Stimulated activated naive CD4-positive, alpha-beta T cell (primary cell): ENCODE measurements around the gene FBXO2.

Experiments used
- DNase-seq, 6 experiments: peaks; one replicate each; lab custom pipeline; 2025; lab: John Stamatoyannopoulos, UW

The FBXO2 gene

DNA sequence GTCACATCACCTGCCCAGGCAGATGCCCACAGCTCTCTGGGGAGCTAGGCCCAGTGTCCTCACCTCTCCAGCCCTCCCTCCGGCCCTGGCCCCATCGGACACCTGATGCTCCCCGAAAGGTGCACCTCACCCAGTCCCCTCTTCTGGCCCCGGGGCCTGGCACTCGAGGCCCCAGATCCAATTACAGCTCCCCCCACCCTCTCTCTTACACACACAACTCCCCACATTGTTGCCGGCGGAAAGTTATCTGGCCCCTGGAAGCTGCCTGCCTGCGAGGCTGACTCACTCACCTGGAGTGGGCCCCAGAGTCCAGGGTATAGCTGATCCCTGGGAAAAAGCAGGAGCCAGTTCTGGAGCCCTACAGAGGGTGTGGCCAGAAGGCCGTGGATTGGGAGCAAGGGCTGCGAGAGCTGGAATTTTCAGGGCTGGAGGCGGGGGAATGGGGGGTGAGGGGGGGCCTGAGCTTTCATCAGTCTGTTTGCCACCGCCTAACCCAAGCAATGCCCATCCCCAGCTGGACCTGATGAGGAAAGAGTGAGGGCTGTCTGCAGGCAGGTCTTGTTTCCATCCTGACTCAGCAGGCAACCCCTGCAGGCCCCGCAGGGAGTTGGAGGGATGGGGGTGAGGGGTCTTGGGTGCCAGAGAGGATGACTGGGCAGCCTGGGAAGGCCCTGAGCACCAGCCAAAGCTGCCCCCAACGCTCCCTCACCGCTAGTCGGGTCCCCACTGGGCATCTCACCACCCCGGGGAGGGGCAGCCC lies 948 bp downstream of the FBXO2 start:
- no peak for DNase-seq

DNA sequence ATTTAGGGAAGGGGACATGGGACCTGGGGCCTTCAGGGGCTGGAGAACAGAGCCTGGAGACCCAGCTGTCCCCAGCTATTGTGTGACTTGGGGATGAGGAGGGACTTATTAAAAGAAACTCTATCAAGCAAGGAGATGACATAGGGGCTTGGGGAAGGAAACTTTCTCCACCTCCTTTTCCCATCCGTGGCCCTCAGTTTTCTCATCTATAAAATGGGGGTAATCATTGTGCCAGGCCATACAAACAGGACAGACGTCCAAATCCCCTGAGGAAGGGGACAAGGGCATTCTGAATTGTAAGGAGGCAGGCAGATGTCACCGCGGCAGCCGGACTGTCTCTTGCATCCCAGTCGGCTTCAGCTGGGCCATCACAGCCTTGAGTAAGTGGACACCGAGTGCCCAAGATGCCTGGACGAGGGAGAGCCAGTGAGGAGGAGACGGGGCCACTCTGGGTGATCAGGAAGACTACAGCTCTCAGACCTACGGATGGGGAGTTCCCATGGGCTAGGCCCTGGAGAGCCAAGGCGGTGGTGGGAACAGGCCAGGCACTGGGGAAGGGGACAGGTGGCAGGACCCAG lies 1.9 kb downstream of the FBXO2 start:
- DNase-seq = no peak

DNA sequence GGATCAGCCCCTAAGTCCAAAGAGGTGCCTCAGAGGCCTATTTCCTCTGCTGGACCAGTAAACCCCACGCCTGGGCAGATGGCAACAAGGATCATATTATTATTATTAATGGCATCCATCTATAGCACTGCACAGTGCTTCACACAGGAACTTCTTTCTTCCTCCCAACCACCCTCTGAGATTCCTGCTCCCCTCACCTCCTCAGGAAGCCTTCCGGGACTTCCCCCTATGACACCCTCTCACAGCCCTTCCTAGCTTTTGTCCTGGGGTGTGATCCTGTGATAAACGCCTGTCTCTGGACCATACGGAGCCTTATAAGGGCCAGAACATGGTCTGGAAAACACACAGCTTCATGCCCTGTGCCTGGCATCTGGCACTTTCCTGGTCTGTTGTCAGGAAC lies 3.2 kb downstream of the FBXO2 start:
- no peak for DNase-seq

DNA sequence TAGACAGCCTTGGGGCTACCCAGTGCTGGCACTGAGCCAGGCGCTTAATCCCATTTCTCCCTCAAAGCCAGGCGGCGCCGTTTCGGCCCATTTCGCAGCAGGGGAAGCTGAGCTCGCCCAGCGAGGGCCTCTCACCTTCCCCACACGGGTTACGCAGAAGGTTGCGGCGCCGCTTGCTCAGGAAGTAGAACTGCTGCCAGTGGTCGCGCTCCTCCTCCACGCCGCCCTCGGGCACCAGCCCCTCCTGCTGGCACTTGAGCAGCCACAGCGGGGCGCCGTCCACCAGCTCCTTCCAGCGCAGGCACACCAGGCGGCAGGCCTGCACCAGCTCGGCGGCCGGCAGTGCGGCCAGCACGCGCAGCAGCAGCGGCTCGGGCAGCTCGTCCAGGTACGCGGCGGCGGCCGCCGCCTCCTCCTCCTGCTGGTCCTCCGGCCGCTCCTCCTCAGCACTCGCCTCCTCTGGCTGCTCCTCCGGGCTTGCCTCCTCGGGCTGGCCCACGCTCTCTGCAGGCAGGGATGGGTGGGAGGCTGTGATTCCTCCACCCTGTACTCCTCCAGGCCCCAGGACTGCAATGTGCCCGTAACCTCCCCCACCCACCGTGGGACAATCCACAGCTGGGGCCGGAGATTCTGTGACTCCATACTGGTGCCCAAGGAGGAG lies 3.8 kb downstream of the FBXO2 start:
- peak; percentile 40 to 70 (median 56) for DNase-seq

DNA sequence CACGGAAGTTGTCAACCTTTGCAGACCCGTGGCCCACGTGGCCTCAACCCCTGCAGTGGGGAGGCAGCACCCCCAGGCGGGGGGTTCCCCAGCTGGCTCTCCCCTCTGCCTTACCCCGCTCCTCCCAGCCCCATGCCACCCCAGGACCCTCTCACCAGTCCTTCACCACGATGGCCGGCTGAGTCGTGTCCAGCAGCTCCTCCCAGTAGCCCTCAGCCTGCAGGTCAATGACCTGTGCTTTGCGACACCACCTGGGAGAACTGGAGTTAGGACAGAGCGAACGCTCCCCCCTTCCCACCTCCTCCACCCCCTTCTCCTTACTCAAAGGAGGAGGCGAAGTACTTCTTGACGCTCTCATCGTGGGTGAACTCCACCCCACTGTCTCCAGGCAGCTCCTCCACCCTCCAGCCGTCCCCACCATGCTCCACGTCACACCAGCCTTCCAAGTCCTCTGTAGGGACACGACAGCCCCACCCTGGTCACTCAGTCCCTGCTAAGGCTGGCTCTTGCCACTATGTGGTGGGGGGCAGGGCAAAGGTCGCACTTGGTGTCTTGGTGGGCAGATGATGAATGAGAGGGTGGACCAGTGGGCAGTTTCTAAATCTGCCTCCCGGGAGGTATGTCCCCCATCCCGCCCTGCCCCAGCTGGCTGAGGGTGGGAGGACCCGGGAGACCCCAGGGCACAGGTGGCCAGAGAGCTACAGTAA lies 4.5 kb downstream of the FBXO2 start:
- peak in 2 of 6 experiments; percentile 6 to 36 for DNase-seq

DNA sequence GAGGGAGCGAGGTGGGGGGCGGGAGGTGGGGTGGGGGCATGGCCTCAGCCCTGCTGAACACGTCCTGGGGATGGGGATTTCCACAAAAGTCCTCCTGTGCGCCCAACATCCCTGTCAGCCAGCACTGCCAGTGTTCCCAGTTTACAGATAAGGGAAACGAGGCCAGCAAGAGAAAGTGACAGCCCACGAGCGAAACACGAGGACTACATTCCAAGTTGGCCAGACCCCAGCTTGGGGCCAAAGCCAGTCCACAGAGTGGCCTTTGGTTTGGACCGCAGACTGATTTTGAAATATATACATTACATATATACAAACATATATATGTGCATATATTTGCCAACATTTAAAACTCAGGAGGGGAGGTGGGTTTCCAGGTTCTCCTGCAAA lies 5.0 kb downstream of the FBXO2 start:
- no peak for DNase-seq

DNA sequence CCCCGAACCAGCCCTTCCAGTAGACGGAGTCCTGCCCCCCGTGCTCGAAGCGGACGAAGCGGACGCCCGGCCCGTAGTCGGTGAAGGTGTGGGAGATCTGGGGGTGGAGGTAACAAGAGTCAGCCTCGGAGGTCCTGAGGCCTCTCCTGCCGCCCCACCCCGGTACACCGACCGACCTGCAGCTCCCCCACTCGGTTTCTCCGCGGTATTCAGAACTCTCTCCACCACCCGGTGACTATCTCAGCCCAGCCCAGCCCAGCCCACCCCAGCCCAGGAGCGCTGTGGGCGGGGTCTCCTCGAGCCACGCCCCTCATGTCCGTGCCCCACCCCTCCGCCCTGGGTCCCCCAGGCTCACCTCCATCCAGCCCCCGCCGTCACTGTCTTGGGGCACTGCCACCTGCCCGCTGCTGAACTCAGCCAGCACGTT lies 5.5 kb downstream of the FBXO2 start:
- peak in 4 of 6 experiments; percentile 21 to 54 (median 26) for DNase-seq

DNA sequence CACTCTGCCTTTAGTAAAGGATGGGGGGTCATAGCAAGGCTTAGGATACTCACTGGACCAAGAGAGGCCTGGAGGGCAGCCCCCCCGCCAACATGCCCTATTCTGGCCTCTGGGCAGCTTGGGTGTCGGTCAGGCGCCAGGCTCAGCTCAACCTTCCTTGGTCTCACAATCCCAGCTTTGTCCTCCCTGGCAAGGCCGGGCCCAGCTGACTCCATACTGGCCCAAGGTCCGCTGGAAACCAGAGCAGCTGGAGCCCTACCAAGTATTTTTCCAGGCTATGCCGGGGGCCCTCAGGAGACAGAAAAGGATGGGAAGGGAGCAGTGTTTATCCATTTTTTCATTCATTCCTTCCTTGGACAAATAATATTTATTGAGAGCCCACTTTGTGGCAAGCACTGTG lies 6.2 kb downstream of the FBXO2 start:
- no peak for DNase-seq

DNA sequence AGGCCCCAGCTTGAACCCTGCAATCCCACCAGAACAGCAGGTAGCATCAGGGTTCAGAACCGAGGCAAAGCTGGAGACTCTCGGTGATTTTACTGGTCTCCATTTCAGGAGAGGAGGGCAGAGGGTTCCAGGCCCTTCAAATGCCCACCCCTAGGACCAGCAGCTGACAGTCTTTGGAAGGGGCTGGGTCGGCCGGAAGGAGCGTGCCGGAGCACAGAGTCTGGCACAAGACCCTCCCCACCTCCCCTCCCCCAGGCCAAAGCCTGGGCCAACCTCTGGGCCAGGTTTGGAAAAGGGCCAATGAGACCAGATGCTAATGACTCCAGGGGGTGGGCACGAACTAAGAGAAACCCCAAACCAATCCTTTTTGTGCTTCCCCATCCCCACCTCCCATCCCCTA lies 6.9 kb downstream of the FBXO2 start:
- DNase-seq = no peak

DNA sequence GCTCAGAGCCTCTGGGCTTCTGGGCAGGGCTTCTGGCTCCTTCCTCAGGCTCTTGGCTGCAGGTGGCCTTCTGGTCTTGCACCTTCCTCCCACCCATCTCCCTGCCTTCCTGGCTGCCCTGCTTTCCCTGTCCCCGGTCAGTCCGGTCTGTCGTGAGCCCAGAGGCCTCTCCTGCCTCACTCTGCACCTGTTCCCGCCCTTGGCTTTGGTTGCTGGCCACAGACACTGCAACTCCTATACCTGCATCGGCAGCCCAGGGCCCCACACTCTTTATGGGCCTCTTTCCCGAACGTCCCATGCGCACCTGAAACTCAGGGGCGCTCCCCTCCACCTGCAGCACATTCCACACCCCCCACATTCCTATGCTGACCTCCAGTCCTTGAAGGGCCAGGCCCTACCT lies 7.9 kb downstream of the FBXO2 start:
- DNase-seq = no peak

DNA sequence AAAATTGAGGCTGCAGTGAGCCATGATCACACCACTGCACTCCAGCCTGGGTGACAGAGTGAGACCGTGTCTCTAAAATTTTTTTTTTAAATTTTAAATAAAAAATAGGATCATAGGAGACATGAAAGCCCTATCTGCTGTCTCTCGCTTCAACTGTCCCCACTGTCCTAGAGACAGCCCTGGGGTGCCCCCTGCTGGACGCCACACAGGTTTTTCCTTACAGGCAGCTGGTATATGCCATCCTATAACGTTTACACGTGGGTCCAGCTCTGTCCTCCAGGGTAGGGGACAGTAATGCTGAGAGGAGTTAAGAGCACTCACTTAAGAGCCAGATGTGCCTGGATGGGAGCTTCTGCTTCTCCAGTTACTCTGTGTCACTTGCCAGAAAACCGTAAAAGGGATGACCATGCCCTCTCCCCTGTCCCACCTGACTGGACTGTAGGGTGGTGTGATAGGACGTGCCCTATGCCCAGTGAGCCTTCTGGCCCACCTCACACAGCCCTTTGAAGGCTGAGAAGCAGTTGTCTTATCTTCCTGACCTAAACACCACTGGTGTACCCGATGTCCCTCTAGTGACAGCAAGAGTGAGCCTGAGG lies 8.5 kb downstream of the FBXO2 start:
- DNase-seq = peak; percentile 49 to 79 (median 67)

DNA sequence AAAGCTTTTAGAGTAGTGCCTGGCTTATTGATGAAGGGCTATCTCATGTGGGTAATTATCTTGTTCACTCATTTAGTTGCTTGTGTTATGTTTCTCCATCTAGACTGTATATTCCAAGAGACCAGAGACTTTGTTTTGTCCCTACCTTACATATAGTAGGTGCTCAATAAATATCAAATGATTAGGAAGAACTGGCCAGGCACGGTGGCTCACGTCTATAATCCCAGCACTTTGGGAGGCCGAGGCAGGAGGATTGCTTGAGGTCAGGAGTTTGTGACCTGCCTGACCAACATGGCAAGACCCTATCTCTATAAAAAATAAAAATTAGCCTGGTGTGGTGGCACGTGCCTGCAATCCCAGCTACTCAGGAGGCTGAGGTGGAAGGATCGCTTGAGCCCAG lies 9.0 kb downstream of the FBXO2 start:
- no peak for DNase-seq

DNA sequence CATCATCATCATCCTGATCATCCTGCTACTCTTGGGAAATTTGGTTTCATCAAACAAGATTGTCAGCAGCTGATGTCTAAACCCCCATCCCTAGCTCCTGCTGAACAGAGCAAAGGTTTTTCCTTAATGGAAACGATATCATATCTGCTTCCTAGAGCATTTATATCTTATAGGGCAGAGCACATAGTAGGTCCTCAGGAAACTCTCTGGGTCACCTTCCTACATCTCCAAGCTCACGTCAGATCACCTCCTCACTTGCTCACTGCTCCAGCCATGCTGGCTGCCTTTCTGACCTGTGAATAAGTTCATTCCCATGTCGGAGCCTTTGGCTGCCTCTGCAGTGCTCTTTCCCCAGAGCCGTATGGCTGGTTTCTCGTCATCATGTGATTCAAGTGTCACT lies 10.4 kb downstream of the FBXO2 start:
- DNase-seq = no peak

DNA sequence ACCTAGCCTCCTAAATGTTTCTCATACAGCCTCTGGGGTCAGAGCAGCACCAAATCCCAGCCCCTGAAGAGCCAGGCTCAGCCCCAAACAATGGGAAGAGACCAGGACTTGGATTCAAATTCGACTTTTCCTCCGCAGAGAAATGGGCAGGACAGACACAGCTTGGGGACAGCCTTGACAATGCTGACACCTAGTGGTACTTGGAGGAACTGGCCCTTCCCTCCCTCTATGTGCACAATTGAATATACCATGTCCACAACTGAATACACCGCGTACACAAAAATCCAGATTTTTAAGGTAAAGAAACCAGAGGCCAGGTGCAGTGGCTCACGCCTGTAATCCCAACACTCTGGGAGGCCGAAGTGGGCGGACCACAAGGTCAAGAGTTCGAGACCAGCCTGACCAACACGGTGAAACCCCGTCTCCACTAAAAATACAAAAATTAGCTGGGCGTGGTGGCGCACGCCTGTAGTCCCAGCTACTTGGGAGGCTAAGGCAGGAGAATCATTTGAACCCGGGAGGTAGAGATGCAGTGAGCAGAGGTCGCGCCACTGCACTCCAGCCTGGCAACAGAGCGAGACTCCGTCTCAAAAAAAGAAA lies 11.7 kb downstream of the FBXO2 start:
- DNase-seq = peak; percentile 36 to 76 (median 58)

DNA sequence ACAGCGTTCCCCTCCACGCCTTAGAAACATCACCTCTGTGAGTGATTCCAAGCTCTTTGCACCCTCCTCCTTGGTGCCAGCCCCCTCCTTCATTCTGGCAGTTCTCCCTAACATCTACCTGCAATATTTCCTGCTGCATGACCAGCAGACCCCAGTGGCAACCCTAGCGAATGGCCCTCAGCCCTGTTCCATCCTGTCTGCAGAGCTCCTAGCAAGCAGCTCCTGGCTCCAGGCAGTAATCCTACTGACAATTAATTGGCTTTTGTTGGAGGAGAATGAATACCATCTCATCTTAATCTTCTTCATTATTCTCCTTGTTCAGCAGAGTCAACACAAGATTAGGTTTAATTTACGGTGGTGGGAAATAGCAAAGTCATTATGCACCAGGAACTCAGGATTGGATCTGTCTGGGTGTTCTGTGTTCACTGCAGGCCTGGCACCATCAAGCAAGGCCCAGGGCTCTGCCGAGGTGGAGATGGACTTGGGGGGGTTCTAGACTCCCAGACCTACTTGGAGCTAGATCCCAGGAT lies 12.4 kb downstream of the FBXO2 start:
- no peak for DNase-seq

DNA sequence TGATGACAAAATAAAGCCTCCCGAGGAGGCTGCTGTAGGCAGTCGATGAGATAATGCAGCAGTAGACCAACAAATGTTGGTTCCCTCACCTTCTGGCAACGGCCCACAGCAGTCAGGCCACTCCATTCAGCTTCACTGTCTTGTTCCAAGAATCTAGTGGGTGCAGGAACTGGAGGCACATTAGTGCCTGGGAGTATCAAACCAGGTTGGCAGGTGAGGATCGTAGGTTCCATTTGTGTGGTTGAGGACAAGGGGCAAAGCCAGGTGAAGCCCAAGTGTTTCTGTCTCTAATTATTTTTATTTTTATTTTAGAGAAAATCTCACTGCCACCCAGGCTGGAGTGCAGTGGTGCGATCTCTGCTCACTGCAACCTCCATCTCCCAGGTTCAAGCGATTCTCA lies 13.3 kb downstream of the FBXO2 start:
- DNase-seq = no peak

DNA sequence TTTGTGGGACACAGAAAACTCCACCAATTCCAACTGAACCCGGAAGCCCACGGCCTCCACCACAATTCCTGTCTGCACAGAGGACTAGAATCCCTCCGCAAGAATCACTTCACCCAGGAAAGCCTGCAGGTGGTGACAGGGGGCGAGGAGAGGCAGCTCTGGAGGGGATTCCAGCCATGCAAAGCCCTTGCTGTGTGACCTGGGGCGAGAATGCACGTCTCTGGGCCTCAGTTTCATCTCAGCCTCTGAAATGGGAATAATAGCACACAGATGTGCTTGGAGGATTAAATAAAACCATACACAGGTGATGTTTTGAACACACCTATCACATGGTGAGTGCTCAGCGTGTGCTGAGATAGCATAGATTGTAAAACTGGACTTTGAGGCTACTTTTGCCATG lies 14.1 kb downstream of the FBXO2 start:
- no peak for DNase-seq

DNA sequence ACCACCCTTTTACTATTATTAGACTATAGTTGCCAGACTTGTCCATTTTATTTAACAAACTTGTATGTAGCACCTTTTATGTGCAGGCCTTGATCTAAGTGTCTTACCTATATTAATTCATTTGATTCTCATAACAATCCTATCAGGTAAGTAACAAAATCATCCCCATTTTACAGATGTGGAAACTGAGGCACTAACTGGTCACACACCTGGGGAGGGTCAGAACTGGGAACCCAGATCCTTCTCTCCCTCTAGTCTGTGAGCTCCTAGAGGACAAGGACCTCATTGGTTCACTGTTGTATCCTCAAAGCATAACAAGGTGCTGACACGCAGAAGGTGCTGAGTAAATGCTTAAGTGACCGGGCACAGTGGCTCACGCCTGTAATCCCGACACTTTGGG lies 14.9 kb downstream of the FBXO2 start:
- DNase-seq = no peak

DNA sequence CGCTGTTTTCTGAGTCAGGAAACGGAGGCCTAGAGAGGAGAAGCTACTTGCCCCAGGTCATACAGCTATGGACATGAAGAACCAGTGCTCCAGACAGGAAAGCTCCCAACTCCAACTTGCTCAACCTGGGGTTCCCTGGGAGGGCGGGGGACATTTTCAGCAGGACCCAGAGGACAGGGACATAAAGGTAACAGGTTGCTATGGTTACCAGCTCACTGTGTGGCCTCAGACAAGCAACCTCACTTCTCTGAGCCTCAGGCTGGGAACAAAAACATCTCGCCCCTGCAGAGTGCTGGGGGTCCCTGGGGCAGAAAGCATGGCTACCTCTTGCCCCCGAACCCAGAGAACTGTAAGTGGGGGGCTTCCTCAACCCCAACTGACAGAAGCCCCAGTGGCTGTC lies 16.1 kb downstream of the FBXO2 start:
- no peak for DNase-seq

DNA sequence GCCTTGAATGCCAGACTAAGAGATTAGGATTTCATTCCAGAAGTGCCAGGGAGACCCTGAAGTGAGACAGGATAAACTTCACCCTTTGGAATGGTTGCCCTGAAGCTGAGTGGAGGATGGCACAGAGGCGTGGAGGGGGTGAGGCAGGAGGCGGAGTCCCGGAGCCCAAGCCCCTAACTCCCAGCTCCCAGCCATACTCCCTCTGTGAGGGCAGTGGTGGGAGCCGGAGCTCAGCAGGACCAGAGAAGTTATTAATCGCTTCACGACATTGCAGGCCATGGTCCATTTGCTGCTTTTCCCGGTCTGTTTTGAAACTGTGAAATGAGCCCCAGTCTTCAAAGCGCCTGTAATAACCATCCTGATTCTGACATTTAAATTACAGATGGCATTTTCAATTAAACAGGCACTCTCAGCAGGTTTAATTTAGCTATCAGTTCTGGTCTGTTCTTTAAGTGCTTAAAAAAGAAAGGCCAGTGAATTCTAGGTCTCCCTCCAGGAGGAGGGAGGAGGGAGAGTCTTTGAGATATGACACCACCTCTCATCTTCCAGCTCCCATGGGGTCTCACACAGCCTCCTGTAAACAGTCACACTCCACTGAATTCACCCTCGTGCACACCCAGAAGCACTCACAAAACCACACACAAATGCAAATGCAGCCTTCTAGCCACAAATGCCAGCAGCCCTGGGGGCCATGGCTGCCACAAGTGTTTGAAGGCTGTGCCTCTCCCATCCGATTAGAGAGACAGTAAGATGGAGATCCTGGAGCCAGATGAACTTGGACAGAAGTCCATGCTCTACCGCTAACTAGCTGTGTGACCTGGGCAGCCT lies 19.6 kb downstream of the FBXO2 start:
- DNase-seq = no peak
